HUES64 (cell line): ENCODE measurements around the gene ADARB2. TPM values are rescaled to one million over a fixed set of nuclear protein-coding genes. Genes with fewer than 3 reads are reported as not detected.
"Not testable (repeated sequence)": the region's sequence is repeated elsewhere in the genome, so short reads cannot be mapped to it uniquely, and the experiment has no call there.

Experiments
- H3K27ac ChIP-seq: 2 replicates; pipeline ENCODE4 v1.7.0; 2013; ENCODE audit warnings: low read depth, low read length, inconsistent platforms
- H3K27me3 ChIP-seq: 2 replicates; pipeline ENCODE4 v1.6.1; 2013; ENCODE audit warnings: mild to moderate bottlenecking, low read length; ENCODE audit not compliant: insufficient read depth
- H3K36me3 ChIP-seq: 2 replicates; pipeline ENCODE4 v1.6.1; 2013; ENCODE audit warnings: mild to moderate bottlenecking, low read length; ENCODE audit not compliant: insufficient read depth
- H3K4me1 ChIP-seq: 2 replicates; pipeline ENCODE4 v1.6.1; 2013; ENCODE audit warnings: mild to moderate bottlenecking, low read length, moderate library complexity; ENCODE audit not compliant: insufficient read depth
- H3K4me3 ChIP-seq: 2 replicates; pipeline ENCODE4 v1.5.1; 2013; ENCODE audit warnings: mild to moderate bottlenecking, low read length, moderate library complexity
- H3K9ac ChIP-seq: 2 replicates; pipeline ENCODE4 v1.6.1; 2013; ENCODE audit warnings: mild to moderate bottlenecking, low read depth, low read length
- H3K9me3 ChIP-seq: 2 replicates; pipeline ENCODE4 v1.6.1; 2013; ENCODE audit warnings: low read depth, low read length; ENCODE audit not compliant: insufficient read depth
- WGBS: fragments of 150-250, 120-280 bp; methylation state at CpG from one replicate; pipeline ENCODE4 v1.1.7; 2013; ENCODE audit warnings: missing lambda C conversion rate; 5-methylcytosine and 5-hydroxymethylcytosine counted together
- polyA plus RNA-seq, 2 experiments: library from polyadenylated mRNA; stranded (reverse); fragments of 50-300 nt; gene quantifications; one replicate each; pipeline ENCODE4 v1.2.3, GENCODE V29; 2013

ADARB2 gene
- 0.55 TPM for polyA plus RNA-seq (2013, experiment 1 of 2)
- 1.1 TPM for polyA plus RNA-seq (2013, experiment 2 of 2)

DNA sequence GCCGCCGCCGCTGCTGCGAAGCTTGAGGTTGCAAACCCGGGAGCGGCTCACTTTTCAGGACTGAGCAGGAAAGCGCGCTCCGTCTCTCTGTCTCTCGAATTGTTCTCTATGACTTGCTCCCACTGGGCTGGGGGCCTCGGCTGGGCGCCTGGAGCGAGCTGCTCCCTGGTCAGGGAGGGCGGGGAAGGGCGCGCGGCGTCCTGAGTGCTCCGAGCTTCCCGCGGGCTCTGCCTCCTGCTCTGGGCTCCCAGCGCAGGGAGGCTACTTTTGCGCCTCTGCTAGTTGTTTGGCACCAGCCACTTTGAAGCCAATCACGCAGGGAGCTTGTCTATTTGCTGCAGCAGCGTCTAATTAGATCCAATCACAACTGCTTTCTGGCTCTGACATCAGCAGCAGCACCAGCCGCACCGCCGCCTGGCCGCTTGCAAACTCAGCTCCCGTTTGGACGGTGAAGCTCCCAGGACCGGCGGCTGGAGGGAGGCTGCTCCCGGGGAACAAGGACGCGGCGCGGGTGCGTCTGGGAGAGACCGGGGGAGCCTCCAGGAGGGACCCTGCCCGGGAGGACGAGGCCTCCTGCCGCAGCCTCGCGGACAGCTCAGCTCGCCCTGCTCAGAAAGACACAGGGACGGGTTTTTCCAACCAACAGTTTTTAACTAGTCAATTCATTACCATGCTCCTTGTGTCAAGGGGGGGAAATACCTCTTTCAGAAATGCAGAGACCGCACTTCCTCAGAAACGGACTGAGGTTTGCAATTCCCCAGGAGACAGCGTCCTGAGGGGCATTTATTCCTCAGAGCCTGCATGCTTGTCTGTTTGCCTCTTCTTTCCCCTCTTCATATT lies at the start of gene ADARB2:
Gene ADARB2, minus strand, starts transcription at position 304 of the 840 bp plus-strand sequence.
- Histone ChIP-seq H3K4me3 (peak within 1 kb of the TSS; percentile 55), H3K9ac (peak within 1 kb of the TSS; percentile 14; the same call in 1 of the 2 replicates), H3K36me3 (no peaks in the 10 kb centered on the region), H3K27ac (no peak within 1 kb of the TSS), H3K9me3 (no peaks in the 10 kb centered on the region), H3K27me3 (peaks cover 69% of the 10 kb centered on the region), H3K4me1 (0 out of 2 replicates have a peak, but pooled peaks cover 3% of the 10 kb centered on the region)
- WGBS = 1% methylated on average over 50 of the region's 50 CpGs

DNA sequence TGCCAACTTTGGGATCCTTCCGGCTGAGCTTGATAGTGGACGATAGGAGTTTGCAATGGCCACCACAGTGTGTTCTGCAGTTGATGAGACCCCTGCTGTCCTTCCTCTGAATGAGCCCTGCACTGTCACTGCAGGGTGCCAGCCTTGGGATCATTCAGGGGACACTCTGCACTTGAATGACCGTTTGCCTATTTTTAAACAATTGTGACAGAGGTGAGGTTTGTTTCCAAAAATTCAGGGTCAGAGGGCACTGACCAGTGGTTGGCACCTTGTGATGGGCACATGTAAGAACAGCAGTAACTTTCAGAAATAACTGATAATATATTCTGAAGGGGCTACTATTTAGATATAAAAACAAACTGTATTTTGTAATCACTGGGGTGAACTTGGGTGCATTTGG lies 48.5 kb upstream of the ADARB2 start:
- H3K9me3 ChIP-seq = no peaks in the 10 kb centered on the region
- no peak overlapping the region for H3K27ac ChIP-seq
- 65% methylated on average over 3 of the region's 3 CpGs for WGBS
- no peak overlapping the region for H3K4me3 ChIP-seq
- H3K9ac ChIP-seq = no peak overlapping the region
- no peaks in the 10 kb centered on the region; the same call in 1 of the 2 replicates for H3K4me1 ChIP-seq
- H3K27me3 ChIP-seq = no peaks in the 10 kb centered on the region
- H3K36me3 ChIP-seq = no peaks in the 10 kb centered on the region

- Histone ChIP-seq H3K36me3 (no peaks in the 10 kb centered on the region), H3K4me1 (no peaks in the 10 kb centered on the region; the same call in 1 of the 2 replicates), H3K9me3 (peaks cover 8% of the 10 kb centered on the region; the same call in 1 of the 2 replicates), H3K9ac (no peak overlapping the region), H3K27me3 (no peaks in the 10 kb centered on the region), H3K4me3 (no peak overlapping the region), H3K27ac (no peak overlapping the region)
- WGBS = 98% methylated on average over 5 of the region's 5 CpGs
Observed at GRCh38 chr10:1782841-1783240, 45.5 kb upstream of the ADARB2 start.

DNA sequence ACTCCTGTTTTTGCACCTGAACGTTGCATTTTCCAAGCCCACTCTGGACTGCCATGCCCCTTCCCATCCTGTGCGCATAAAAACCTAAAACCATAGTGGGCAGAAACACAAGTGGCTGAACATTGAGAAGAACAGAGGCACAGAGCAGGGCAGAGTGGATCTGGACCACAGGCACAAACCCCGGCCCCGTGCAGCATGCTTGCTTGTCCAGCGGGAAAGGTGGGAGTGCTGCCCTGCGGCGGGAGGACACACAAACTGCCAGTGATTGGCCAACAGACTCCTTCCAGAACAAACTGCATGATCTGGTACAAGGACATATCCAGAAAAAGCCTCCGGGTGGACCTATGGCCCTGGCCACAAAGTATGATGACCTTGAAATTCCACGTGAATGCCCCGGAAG lies 42.5 kb upstream of the ADARB2 start:
- H3K9me3 ChIP-seq = peaks cover 8% of the 10 kb centered on the region; the same call in 1 of the 2 replicates
- peaks cover 5% of the 10 kb centered on the region; the same call in 1 of the 2 replicates for H3K4me1 ChIP-seq
- no peak overlapping the region for H3K27ac ChIP-seq
- H3K9ac ChIP-seq = no peak overlapping the region
- H3K27me3 ChIP-seq = no peaks in the 10 kb centered on the region
- no peak overlapping the region for H3K4me3 ChIP-seq
- WGBS = 96% methylated on average over 10 of the region's 10 CpGs
- H3K36me3 ChIP-seq = no peaks in the 10 kb centered on the region

GRCh38 chr10:1778375-1778969 lies 41.1 kb upstream of the ADARB2 start:
- H3K27me3 ChIP-seq = no peaks in the 10 kb centered on the region

DNA sequence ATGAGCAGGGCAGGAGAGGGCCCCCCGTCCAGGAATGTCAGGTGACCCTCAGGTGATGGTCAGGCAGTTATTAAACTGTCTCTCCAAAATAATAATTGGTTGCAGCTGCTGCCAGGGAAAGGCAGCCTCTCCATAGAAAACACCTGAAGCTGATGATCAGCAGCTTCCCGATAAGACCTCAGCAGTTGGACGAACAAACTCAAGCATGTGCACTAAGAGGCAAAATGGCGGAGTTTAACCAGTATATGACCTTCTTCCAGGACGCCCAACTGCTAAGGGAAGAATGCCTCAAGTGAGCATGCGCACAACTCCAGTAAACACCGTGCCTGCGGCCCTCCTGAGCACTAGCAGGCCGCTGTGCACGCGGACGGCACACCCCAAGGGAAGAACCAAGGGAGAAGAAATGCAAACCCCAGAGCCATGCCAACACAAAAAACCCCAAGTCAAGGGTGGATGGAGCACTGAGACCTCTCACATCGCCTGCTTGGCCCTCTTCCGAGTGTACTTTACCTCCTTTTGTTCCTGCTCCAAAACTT lies 38.9 kb upstream of the ADARB2 start:
- 95% methylated on average over 14 of the region's 14 CpGs for WGBS
- H3K4me3 ChIP-seq = no peak overlapping the region
- H3K27ac ChIP-seq = no peak overlapping the region
- peaks cover 12% of the 10 kb centered on the region; the same call in 1 of the 2 replicates for H3K9me3 ChIP-seq
- H3K4me1 ChIP-seq = peaks cover 5% of the 10 kb centered on the region; the same call in 1 of the 2 replicates
- no peak overlapping the region for H3K9ac ChIP-seq
- H3K36me3 ChIP-seq = no peaks in the 10 kb centered on the region
- H3K27me3 ChIP-seq = no peaks in the 10 kb centered on the region

More at GRCh38 chr10:1778375-1778969, 41.1 kb upstream of the ADARB2 start:
- Histone ChIP-seq H3K4me1 (peaks cover 5% of the 10 kb centered on the region; the same call in 1 of the 2 replicates), H3K9me3 (peaks cover 8% of the 10 kb centered on the region; the same call in 1 of the 2 replicates), H3K27ac (no peak overlapping the region), H3K9ac (no peak overlapping the region), H3K36me3 (no peaks in the 10 kb centered on the region), H3K4me3 (no peak overlapping the region)
- WGBS = 97% methylated on average over 11 of the region's 11 CpGs

GRCh38 chr10:1774796-1775195 lies 37.5 kb upstream of the ADARB2 start:
- Histone ChIP-seq H3K4me1 (peaks cover 5% of the 10 kb centered on the region; the same call in 1 of the 2 replicates), H3K4me3 (no peak overlapping the region), H3K9ac (no peak overlapping the region), H3K36me3 (no peaks in the 10 kb centered on the region), H3K27ac (peak overlapping the region; percentile 75; the same call in 1 of the 2 replicates), H3K9me3 (peaks cover 12% of the 10 kb centered on the region; the same call in 1 of the 2 replicates), H3K27me3 (no peaks in the 10 kb centered on the region)
- WGBS = 39% methylated on average over 5 of the region's 5 CpGs

- 92% methylated on average over 23 of the region's 23 CpGs for WGBS
- H3K9ac ChIP-seq, H3K27me3 ChIP-seq, H3K27ac ChIP-seq, H3K9me3 ChIP-seq, H3K4me1 ChIP-seq, H3K4me3 ChIP-seq, H3K36me3 ChIP-seq: not testable (repeated sequence)
Observed at GRCh38 chr10:1773204-1773603, 35.9 kb upstream of the ADARB2 start.

DNA sequence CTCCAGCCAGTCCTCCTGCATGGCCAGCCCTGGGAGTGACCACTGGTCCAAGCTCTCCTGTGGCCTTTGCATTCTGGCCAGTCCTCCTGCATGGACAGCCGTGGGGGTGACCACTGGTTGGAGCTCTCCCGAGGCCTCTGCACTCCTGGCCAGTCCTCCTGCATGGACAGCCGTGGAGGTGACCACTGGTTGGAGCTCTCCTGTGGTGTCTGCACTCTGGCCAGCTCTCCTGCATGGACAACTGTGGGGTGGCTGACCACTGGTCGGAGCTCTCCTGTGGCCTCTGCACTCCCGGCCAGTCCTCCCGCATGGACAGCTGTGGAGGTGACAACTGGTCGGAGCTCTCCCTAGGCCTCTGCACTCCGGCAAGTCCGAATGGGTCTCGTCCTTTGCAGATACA lies 28.7 kb upstream of the ADARB2 start:
- 86% methylated on average over 10 of the region's 10 CpGs for WGBS
- Histone ChIP-seq H3K36me3 (no peaks in the 10 kb centered on the region), H3K4me1 (no peaks in the 10 kb centered on the region), H3K9ac (no peak overlapping the region), H3K4me3 (no peak overlapping the region), H3K27ac (no peak overlapping the region), H3K9me3 (no peaks in the 10 kb centered on the region), H3K27me3 (no peaks in the 10 kb centered on the region)

- Histone ChIP-seq H3K9ac (no peak overlapping the region), H3K4me3 (no peak overlapping the region), H3K27ac (no peak overlapping the region), H3K9me3 (peaks cover 16% of the 10 kb centered on the region), H3K4me1 (no peaks in the 10 kb centered on the region), H3K36me3 (no peaks in the 10 kb centered on the region), H3K27me3 (no peaks in the 10 kb centered on the region)
- WGBS = 94% methylated on average over 8 of the region's 8 CpGs
Observed at GRCh38 chr10:1762076-1762475, 24.8 kb upstream of the ADARB2 start.
